Stimulated activated CD4-positive, alpha-beta T cell treated with anti-CD3 and anti-CD28 coated beads, Interleukin-12 subunit alpha, Interleukin-12 subunit beta, amount 100 ng/mL, for 24 hours (primary cell): Measurements from ENCODE around the gene ARL17B.
A peak's percentile ranks its signal among the peaks of the same experiment; 100 is the strongest.
"Not testable (repeated sequence)": the region's sequence is repeated elsewhere in the genome, so short reads cannot be mapped to it uniquely, and the experiment has no call there.

Experiments
- DNase-seq, 2 experiments: peaks; one replicate each; pipeline ENCODE4 v3.0.0-alpha.2; 2020; ENCODE audit warnings: low read depth in 2 of 2

The ARL17B gene

GRCh38 chr17:46290906-46291546, 70.5 kb downstream of the ARL17B start:
- not testable (repeated sequence) for DNase-seq

GRCh38 chr17:46287587-46287986, 74.0 kb downstream of the ARL17B start:
- DNase-seq, result not testable (repeated sequence)

- DNase-seq, result peak in 1 of 2 experiments; percentile 41
Measured at GRCh38 chr17:46286764-46287221, 74.8 kb downstream of the ARL17B start.

- DNase-seq, result not testable (repeated sequence)
Measured at GRCh38 chr17:46285500-46285899, 76.1 kb downstream of the ARL17B start.

GRCh38 chr17:46284467-46284866, 77.1 kb downstream of the ARL17B start:
- peak; percentile 38 to 40 for DNase-seq

- not testable (repeated sequence) for DNase-seq
Measured at GRCh38 chr17:46282635-46283034, 78.9 kb downstream of the ARL17B start.

GRCh38 chr17:46281336-46281735, 80.2 kb downstream of the ARL17B start:
- DNase-seq, result not testable (repeated sequence)

GRCh38 chr17:46276728-46277479, 84.7 kb downstream of the ARL17B start:
- DNase-seq, result not testable (repeated sequence)

GRCh38 chr17:46274238-46274637, 87.3 kb downstream of the ARL17B start:
- DNase-seq, result no peak

- DNase-seq, result no peak
Measured at GRCh38 chr17:46273541-46274236, 87.9 kb downstream of the ARL17B start.

- no peak for DNase-seq
Measured at GRCh38 chr17:46270032-46270431, 91.5 kb downstream of the ARL17B start.

GRCh38 chr17:46266656-46267544, 94.7 kb downstream of the ARL17B start:
- peak; percentile 75 to 84 for DNase-seq

- DNase-seq, result not testable (repeated sequence)
Measured at GRCh38 chr17:46266063-46266655, 95.4 kb downstream of the ARL17B start.

- no peak for DNase-seq
Measured at GRCh38 chr17:46264456-46265198, 96.9 kb downstream of the ARL17B start.

GRCh38 chr17:46262271-46262670, 99.3 kb downstream of the ARL17B start:
- DNase-seq, result no peak

- not testable (repeated sequence) for DNase-seq
Measured at GRCh38 chr17:46259845-46260661, 101.5 kb downstream of the ARL17B start.

- not testable (repeated sequence) for DNase-seq
Measured at GRCh38 chr17:46256369-46256768, 105.2 kb downstream of the ARL17B start.

GRCh38 chr17:46254215-46254614, 107.4 kb downstream of the ARL17B start:
- not testable (repeated sequence) for DNase-seq

- DNase-seq, result peak; percentile 57 to 74
Measured at GRCh38 chr17:46253722-46254121, 107.8 kb downstream of the ARL17B start.
